HL-60/S4 treated with phorbol 12-myristate 13-acetate at 8.2 ng/mL for 4 days and 3 days (cell line): Measurements from ENCODE around the gene MZT2A.
"Not testable (repeated sequence)": the region's sequence is repeated elsewhere in the genome, so short reads cannot be mapped to it uniquely, and the experiment has no call there.

Experiments
- in situ Hi-C: fragments of 300-500 bp; cut with MboI; formaldehyde crosslinking; loops from 2 replicates; pipeline ENCODE4 v1.15.0; 2022; ENCODE audit warnings: low sequenced_read_pairs

Gene MZT2A, protein sequence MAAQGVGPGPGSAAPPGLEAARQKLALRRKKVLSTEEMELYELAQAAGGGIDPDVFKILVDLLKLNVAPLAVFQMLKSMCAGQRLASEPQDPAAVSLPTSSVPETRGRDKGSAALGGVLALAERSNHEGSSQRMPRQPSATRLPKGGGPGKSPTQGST

DNA sequence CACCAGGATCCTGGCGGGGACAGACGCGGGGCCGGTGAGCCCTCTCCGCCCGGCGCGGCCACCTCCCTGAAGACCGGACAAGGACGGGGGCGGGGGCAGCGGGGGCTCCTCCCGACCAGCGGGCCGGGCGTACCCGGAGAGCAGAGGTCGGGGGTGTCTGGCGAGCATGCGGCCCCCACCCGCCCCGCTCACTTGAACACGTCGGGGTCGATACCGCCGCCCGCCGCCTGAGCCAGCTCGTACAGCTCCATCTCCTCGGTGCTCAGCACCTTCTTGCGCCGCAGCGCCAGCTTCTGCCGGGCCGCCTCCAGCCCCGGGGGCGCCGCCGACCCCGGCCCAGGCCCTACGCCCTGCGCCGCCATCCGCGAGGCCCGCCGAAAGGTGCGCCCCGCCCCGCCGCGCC lies at the start of gene MZT2A:
Gene MZT2A, minus strand, starts transcription at position 383 of the 403 bp plus-strand sequence. Its CDS starts 21 bp downstream, at position 362.
- in situ Hi-C loops = not testable (repeated sequence)

DNA sequence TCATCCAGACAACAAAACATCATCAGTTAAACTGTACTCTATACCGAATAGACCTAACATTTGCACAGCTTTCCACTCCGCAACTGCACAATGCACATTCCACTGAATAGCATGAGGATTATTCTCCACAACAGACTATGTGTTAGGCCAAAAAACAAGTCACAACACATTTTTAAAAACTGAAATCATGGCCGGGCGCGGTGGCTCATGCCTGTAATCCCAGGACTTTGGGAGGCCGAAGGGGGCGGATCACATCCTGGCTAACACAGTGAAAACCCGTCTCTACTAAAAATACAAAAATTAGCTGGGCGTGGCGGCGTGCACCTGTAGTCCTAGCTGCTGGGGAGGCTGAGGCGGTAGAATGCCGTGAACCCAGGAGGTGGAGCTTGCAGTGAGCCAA lies 46.7 kb upstream of the MZT2A start:
- in situ Hi-C loops = not testable (repeated sequence)

DNA sequence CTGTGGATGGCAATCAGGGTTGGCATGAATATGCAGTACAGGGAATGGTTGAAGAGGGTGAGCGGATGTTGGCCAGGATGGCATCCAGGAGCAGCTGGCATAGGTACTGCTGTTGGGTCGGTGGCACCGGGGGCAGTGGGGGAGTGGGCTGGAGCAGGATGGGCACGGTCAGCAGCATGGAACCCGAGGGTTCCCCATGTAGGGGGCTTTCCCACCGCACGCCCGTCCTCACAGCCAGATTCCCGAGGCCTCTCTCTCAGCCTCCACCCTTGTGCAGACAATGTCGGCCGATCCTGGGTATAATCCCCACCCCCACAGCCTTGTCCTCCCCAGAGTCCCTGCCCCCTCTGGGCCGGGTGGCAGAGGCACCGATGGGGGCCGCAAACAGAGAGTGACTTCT lies 44.6 kb upstream of the MZT2A start:
- in situ Hi-C loops = not testable (repeated sequence)

DNA sequence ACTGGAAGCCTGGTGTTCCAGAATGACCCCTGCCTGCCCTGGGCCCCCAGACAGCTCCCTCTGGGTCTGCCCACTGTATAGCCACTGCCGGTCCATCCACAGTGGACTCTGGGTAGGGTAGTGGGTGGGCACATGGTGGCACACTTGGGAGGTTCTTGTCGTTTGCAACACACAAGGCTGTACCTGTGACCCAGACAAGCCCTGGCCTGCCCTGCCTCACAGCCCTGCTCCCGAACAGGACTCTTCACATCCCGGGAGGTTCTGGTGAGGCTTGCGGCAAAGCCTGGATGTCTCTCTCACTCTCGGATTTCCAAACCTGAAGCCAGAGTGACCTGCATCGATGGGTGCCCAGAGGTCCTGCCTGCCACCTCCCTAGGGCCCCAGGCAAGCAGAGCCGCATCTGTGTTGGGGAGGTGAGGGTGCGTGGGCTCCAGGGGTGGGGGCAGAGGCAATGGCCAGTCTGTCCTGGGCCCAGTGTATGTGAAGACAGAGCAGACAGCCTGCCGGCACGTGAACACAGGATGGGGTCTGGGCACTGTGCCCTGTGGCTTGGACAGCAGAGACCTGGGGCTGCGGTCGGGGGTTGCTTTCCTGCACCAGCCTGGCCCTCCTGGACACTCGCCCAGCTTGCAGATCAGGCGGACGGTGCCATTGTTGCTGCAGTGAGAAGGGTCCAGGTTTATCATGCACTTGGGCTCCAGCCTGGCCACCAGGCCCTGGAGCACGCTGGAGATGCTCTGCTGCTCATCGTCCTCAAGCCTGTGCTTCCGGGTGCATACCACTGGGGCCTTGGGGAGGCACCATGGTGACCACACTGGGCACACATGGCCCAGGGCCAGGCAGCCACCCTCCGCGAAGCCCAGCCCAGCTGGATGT lies 44.0 kb upstream of the MZT2A start:
- in situ Hi-C loops = not testable (repeated sequence)

DNA sequence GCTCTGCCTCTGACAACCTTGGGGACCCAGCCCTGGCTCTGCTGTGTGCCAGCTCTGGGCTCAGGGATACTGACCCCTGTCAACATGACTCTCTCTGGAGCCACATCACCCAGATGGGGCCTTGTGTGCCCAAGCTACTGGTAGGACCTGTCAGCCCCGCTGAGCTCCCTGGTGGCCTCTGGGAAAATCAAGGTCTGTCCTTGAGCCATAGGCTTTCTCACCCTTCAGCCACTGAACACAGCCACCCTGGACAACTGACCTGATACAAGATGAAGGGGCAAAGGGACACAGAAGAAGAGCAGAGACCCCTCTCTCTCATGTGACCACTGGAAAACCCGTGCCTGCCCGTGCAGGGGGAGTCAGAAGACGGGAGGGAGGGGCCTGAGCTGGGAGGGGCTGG lies 43.3 kb upstream of the MZT2A start:
- in situ Hi-C loops = no loop called here

DNA sequence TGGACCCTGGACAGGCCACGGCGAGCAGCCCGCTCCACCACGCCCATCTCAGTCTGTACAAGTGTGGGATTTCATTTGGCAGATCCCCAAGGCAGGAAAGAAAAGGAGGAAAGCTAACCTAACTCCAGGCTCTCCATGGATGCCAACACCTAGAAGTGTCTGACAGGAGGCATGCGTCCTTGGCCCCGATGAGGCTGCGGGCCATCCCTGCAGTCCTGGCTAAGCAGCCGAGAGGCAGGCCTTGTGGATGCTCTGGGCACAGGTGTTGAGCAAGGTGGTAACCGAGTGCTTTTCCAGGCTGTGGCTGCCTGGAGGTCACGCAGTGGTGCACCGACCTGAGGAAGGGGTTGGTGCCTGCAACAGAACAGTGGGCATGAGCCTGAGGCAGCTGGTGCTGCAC lies 42.8 kb upstream of the MZT2A start:
- in situ Hi-C loops = not testable (repeated sequence)

DNA sequence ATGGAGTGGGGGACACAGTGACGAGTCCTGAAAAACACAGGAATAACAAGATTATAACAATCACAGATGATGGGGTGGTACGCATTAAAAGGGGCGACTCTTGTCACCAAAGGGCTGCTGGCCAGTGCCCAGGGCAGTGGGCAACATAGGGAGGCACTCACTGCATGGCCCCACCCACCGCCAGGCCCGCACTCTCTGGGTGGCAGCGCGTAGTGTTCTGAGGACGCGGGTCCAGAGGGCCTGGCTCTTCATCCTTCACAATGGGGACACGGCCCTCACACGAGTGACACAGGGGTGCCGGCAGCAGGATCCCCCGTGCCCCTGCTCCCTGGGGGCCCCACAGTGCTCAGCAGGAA lies 42.1 kb upstream of the MZT2A start:
- in situ Hi-C loops = not testable (repeated sequence)

DNA sequence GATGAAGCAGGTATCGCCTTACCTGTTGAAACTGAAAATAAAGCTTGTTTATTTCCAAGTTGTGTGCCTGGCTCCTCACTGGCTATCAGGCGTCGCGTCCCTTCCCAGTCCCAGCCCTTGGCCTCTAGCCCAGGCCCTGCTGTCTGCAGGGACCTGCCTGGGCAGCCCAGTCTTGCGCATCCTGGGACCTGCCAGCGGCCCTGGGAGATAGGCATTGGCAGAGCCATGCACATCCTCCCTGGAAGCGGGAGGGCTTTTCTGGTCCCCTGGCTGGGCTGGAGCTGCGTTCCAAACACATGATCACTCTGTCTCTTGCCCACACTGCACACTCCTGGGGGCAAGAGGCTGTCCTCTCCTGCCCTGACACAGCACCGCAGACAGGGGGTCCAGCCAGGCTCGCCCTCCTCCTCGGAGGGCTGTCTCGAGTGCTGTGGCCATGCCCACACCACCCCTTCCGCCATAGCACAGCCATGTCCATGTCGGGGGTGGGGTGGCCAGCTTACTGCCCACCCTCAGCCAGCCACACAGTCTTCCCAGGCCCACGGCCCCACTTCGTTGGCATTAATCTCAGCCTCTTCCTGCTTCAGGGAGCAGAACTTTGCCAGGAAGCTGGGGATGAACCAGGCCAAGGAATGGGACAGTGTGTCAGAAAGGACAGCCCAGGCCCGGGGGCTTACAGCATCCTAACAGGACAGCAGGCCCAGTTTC lies 41.6 kb upstream of the MZT2A start:
- in situ Hi-C loops = not testable (repeated sequence)

DNA sequence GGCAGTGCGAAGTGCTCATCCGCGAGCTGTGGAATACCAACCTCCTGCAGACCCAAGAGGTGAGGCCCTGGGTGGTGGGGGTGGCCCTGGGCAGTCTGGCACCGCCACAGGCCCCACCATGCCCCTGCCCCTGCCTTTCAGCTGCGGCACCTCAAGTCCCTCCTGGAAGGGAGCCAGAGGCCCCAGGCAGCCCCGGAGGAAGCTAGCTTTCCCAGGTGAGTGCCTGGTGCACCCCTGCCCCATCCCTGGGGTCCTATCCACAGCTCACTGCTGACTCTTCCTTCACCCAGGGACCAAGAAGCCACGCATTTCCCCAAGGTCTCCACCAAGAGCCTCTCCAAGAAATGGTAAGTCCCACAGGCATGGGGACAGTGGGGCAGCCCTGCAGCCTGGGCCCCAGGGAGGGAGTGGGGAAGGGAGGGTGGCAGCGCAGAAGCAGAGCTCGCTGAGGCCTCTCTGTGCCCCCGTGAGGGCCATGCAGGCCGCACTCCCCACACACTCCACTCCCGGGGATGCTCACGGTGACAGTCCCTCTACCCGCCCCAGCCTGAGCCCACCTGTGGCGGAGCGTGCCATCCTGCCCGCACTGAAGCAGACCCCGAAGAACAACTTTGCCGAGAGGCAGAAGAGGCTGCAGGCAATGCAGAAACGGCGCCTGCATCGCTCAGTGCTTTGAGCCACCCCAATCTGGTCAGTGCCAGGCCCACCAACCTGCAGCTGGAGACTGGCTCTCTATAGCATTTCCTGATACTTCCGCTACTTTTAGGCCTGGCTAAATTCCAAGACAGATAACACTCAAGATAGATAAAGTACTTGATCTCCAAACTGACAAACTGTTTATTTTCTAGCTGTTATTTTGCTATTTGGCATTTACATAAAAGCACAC lies 40.8 kb upstream of the MZT2A start:
- in situ Hi-C loops = not testable (repeated sequence)

DNA sequence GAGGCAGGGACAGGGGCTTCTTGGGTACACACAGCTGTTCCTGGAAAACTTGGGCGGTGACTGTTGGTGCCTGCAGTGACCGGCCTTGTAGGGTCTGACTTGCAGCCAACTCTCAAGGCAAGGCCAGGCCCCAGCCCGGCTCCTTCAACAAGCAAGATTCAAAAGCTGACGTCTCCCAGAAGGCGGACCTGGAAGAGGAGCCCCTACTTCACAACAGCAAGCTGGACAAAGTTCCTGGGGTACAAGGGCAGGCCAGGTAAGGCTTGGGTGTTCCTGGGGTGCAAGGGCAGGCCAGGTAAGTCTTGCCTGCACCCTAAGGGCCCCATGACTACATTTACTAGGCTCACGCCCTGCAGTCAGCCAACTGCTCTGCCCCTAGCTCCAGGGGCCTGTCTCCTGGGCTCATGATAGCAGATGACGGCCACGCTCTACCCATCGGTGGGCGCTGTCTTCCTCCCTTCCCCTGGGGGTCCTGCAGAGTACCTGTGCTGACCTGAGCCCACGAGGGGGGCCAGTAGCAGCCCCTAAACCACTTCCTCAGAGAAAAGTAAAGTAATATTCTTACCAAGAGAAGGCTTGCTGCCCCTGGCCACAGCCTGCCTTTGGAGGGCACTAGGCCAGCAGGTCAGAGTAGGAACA lies 39.5 kb upstream of the MZT2A start:
- in situ Hi-C loops = not testable (repeated sequence)

DNA sequence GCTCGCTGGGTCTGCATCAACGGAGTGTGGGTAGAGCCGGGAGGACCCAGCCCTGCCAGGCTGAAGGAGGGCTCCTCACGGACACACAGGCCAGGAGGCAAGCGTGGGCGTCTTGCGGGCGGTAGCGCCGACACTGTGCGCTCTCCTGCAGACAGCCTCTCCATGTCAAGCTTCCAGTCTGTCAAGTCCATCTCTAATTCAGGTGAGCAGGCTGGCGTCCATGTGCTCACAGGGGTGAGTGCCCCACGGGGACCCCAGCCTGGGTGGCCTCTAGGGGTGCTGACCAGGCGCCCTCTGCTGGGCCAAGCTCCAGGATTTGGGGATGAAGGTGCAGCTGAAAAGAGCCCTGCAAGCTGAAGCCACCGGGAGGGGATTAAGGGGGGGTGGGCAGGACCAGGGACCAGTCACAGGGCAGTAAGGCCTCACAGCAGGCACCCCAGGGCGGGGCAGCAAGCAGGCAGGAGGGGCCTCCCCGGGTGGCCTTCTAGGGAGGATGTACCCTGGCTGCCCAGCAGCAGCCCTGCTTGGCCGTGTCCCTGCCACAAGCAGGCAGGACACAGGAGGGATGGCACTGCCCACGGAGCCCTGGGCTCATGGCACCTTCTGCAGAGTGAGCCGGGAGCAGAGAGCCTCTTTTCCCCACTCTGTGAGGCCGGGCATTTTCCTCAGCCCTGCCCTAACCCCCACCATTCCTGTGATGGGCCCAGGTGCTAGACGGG lies 38.6 kb upstream of the MZT2A start:
- in situ Hi-C loops = not testable (repeated sequence)

DNA sequence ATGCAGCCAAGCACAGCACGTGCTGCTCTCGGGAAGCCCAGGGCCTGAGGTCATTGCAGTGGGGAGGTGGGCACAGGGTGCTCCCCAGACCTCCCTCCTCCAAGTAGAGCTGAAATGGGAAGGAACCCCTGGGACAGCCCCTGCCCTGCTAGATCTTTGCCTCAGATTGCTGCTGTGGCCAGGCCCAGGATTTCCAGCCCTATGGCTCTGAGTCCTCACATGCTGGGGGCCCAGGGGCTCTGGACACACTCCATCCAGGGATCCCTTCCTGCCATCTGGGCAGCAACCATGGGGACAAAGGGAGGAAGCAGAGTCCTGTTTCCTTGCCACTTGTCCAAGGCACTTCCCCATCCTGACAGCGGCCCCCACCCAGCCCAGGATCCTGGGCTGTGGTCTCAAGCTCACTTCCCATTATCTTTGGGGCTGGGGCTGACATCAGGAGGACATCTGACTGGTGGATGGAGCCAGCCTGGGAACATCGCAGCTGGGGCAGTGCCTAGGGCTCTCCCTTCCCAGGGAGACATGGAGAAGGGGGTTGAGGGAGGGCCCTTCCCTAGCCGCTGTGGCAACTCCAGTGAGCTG lies 37.8 kb upstream of the MZT2A start:
- in situ Hi-C loops = not testable (repeated sequence)

DNA sequence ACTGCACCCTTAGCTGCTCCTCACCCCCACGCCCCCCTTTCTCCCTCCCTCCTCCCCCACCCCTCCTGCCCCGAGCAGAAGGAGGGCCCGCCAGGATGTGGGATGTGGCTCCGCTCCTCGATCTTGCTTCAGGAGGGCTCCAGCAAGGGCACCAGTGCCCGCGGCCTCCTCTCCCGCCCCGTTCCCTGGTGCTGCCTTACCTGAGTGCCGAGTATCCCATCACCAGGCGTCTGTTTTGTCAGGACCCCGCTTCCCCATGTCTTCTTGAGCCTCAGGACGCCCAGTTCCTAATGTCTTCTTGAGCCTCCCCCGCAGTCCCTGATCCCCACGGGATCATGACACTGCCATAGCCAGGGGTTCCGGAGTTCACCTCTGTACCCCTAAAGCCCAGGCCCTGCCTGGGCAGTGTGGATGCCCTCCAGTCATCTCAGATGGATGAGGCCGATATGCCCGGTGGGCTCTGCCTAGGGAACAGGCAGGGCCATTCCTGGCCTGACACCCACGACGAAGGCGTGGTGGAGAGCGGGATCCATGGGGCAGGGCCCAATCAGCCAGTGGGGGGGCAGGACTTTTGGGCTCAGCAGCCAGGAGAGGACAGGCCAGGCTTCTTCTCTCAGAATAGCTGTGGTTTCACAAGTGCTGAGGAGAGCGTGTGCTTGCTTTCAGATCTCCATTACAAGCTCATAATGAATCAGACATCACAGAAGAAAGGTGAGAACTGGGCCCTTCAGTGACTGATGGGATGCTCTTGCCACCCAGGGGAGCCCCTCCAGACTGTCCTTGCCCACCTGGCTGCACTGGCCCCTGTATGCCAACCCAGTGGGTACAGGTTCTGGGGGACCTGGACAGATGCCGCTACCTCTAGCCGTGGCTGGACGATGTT lies 37.0 kb upstream of the MZT2A start:
- in situ Hi-C loops = not testable (repeated sequence)

DNA sequence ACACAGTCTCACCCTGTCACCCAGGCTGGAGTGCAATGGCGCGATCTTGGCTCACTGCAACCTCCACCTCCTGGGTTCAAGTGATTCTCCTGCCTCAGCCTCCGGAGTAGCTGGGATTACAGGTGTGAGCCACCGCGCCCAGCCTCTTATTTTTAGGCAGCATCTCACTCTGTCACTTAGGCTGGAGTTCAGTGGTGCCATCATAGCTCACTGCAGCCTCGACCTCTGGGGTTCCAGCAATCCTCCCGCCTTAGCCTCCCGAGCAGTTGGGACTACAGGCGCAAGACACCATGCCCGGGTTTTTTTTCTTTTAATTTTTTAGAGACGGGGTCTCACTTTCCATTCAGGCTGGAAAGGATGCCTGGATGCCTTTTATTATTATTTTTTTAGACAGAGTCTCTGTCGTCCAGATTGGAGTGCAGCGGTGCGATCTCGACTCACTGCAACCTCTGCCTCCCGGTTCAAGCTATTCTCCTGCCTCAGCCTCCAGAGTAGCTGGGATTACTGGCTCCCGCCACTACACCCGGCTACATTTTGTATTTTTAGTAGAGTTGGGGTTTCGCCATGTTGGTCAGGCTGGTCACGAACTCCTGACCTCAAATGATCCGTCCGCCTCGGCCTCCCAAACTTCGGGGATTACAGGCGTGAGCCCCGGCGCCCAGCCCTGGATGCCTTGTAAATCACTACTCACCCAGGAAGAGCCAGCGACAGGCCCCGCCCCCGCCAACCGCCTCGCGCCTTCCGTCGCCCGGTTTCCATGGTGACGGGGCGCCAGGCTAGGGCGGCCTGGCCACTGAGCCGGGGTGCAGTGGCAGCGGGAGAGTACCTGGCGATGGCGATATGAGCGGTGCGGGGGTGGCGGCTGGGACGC lies 35.2 kb upstream of the MZT2A start, which contains the start of gene CCDC74A:
Gene CCDC74A, plus strand, starts transcription at position 758 of the 871 bp plus-strand sequence. Its CDS starts 83 bp downstream, at position 841.
- in situ Hi-C loops = not testable (repeated sequence)

DNA sequence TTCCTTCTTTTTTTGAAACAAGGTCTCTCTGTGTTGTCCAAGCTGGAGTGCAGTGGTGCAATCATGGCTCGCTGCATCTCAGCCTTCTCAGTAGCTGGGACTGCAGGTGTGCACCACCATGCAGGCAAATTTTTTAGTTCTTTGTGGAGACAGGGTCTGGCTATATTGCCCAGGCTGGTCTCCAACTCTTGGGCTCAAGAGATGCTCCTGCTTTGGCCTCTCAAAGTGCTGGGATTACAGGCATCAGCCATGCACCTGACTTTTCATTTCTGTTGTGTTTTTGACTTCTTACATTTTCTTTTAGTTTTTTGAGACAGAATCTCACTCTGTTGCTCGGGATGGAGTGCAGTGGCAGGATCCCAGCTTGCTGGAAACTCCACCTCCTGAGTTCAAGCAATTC lies 33.1 kb upstream of the MZT2A start:
- in situ Hi-C loops = not testable (repeated sequence)

DNA sequence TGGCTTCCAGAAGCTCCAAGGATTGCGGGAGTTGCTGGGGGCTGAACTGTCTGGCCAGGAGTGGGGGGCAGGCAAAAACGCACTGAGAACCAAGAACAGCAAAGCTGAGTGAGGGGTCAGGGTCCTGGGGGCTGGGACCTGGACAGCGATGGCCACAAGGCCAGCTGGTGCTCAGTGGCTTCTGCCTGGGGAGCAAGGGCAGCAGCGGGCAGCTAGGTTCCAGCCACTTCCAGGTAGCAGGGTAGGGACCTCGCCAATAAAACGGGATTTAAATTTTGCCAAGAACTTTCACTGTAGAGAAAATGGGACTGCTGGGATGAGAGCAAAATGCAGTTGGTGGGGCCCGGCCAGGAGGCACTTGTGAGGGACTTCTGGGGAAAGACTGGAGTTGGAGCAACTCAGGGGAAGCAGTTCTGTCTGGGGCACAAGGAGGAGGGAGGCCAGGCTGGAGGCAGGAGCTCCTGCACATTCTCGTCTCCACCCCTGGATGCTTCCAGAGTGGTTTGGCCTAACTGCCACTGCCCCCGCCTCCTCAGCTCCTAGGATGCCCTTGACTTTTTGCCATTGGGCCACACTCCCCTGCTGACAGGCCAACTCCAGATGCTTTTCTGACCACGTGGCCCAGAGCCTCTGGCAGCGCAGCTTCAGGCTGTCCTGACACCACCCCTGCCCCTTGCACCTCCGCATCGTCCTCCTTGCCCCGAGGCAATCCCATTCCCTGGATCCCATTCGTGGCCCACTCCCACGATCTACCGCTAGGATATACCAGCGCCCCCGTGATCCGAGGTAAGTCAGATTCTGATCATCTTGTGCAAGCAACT lies 30.0 kb upstream of the MZT2A start:
- in situ Hi-C loops = loop anchor here (25.0 kb wide), 1 partner anchor 115 kb away; no protein-coding TSS in a partner anchor
